Liver (tissue), 3 donors: ENCODE measurements around the gene RNF149.

ENCODE experiments used
- FOXA1 ChIP-seq: IDR thresholded peaks from 2 replicates; pipeline ENCODE4 v1.6.1; 2016; ENCODE audit warnings: antibody characterized with exemption
- YY1 ChIP-seq: IDR thresholded peaks from 2 replicates; pipeline ENCODE4 v1.6.1; 2016; ENCODE audit warnings: antibody characterized with exemption, mild to moderate bottlenecking
- TF ChIP-seq, protein P1 (sequence below): fragments of 150-350 bp; IDR thresholded peaks from 2 replicates; pipeline ENCODE4 v1.5.1; 2017; ENCODE audit warnings: improper control_type of control experiment, low read depth, low read length; ENCODE audit not compliant: missing input control
- TF ChIP-seq, protein P2 (sequence below): IDR thresholded peaks from 2 replicates; pipeline ENCODE4 v1.6.1; 2016; ENCODE audit warnings: antibody characterized with exemption
- TF ChIP-seq, protein P3 (sequence below): IDR thresholded peaks from 2 replicates; pipeline ENCODE4 v1.6.1; 2016; ENCODE audit warnings: antibody characterized with exemption
- donor health status: healthy.
- donor health status: healthy.

DNA sequence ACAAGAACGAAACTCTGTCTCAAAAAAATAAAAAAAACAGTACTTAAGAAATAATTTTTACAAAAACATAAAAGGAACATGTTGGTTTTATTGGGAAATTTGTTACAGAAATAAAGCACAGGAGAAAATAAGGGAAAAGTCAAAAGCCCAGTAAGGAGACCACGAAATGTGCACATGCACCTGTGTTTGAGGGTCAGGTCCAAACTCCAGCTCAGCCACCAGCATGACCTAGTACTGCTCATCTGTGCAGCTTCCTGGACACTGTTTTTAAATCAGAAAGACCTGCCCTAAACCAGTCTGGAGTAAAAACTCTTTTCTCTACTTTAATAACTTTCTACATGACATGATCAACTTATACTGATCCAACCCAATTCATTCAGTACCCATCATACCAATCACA is 21.2 kb downstream of the RNF149 start:
- TF ChIP-seq, protein P1, sequence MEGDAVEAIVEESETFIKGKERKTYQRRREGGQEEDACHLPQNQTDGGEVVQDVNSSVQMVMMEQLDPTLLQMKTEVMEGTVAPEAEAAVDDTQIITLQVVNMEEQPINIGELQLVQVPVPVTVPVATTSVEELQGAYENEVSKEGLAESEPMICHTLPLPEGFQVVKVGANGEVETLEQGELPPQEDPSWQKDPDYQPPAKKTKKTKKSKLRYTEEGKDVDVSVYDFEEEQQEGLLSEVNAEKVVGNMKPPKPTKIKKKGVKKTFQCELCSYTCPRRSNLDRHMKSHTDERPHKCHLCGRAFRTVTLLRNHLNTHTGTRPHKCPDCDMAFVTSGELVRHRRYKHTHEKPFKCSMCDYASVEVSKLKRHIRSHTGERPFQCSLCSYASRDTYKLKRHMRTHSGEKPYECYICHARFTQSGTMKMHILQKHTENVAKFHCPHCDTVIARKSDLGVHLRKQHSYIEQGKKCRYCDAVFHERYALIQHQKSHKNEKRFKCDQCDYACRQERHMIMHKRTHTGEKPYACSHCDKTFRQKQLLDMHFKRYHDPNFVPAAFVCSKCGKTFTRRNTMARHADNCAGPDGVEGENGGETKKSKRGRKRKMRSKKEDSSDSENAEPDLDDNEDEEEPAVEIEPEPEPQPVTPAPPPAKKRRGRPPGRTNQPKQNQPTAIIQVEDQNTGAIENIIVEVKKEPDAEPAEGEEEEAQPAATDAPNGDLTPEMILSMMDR, result no peak
- TF ChIP-seq, protein P2, sequence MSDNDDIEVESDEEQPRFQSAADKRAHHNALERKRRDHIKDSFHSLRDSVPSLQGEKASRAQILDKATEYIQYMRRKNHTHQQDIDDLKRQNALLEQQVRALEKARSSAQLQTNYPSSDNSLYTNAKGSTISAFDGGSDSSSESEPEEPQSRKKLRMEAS, result peak; percentile 61
- no peak for TF ChIP-seq FOXA1
- TF ChIP-seq, protein P3, sequence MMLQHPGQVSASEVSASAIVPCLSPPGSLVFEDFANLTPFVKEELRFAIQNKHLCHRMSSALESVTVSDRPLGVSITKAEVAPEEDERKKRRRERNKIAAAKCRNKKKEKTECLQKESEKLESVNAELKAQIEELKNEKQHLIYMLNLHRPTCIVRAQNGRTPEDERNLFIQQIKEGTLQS, result no peak
- TF ChIP-seq YY1, result peak; percentile 57
